ENCODE measurements around the gene SMYD3. TPM values are rescaled to one million over a fixed set of nuclear protein-coding genes. Genes with fewer than 3 reads are reported as not detected.

The SMYD3 gene
- total RNA-seq, 1 donor from 2014 or later: 31.9 TPM

DNA sequence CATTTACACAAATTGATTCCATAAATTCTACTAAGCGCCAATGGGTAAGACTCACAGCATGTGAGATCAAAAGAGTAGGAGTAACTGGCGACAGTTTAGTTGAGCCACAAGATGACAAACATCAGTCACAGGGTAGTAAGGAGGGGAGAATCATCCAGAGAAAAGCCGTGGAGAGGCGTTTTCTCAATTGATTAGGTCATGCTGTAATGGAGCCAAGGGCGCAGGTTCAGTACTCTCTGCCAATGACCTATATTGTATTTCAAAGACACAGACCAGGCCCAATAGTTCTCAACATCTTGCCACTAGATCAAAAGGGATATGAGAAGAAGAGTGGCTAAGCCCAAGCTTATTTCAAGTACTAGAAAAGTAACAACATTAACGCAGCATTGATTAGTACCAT is 467.5 kb downstream of the SMYD3 start:
- H3K27me3 Mint-ChIP-seq: no peaks in the 10 kb centered on the region
- no peaks in the 10 kb centered on the region for H3K36me3 Mint-ChIP-seq (ENCODE audit: insufficient read depth)
- H3K9me3 Mint-ChIP-seq (ENCODE audit: low read depth): no peaks in the 10 kb centered on the region
- H3K4me3 Mint-ChIP-seq (ENCODE audit: low read depth): no peak overlapping the region
- DNase-seq (ENCODE audit: low spot score, unreplicated experiment): no peak
- no peak overlapping the region for H3K27ac Mint-ChIP-seq
- TF ChIP-seq, protein P1, sequence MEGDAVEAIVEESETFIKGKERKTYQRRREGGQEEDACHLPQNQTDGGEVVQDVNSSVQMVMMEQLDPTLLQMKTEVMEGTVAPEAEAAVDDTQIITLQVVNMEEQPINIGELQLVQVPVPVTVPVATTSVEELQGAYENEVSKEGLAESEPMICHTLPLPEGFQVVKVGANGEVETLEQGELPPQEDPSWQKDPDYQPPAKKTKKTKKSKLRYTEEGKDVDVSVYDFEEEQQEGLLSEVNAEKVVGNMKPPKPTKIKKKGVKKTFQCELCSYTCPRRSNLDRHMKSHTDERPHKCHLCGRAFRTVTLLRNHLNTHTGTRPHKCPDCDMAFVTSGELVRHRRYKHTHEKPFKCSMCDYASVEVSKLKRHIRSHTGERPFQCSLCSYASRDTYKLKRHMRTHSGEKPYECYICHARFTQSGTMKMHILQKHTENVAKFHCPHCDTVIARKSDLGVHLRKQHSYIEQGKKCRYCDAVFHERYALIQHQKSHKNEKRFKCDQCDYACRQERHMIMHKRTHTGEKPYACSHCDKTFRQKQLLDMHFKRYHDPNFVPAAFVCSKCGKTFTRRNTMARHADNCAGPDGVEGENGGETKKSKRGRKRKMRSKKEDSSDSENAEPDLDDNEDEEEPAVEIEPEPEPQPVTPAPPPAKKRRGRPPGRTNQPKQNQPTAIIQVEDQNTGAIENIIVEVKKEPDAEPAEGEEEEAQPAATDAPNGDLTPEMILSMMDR (IDR thresholded peaks at IDR 0.05; ENCODE audit: unreplicated experiment): no peak
- H3K4me1 Mint-ChIP-seq (ENCODE audit: low read depth): peaks cover 13% of the 10 kb centered on the region

DNA sequence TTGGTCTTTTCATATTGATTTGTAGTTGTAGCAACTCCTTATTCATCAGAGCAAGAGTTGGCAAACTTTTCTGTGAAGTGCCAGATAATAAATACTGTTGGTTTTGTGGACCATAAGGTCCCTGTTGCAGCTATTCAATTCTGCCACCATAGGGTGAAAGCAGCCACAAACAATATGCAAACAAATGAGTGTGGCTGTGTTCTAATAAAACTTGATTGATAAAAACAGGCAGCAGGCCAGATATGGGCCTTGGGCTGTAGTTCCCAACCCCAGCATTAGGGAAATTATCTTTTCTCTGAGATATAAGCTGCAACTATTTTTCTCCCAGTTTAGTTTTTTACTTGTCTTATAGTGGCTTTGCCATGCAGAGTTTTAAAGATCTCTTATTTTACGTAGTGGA is 469.2 kb downstream of the SMYD3 start:
- Mint-ChIP-seq H3K27me3 (no peaks in the 10 kb centered on the region), H3K9me3 (ENCODE audit: low read depth) (no peaks in the 10 kb centered on the region), H3K4me1 (ENCODE audit: low read depth) (peaks cover 7% of the 10 kb centered on the region), H3K4me3 (ENCODE audit: low read depth) (no peak overlapping the region), H3K36me3 (ENCODE audit: insufficient read depth) (no peaks in the 10 kb centered on the region), H3K27ac (peak overlapping the region; percentile 65)
- TF ChIP-seq, protein P1 (IDR thresholded peaks at IDR 0.05; ENCODE audit: unreplicated experiment): no peak
- DNase-seq (ENCODE audit: low spot score, unreplicated experiment): no peak

DNA sequence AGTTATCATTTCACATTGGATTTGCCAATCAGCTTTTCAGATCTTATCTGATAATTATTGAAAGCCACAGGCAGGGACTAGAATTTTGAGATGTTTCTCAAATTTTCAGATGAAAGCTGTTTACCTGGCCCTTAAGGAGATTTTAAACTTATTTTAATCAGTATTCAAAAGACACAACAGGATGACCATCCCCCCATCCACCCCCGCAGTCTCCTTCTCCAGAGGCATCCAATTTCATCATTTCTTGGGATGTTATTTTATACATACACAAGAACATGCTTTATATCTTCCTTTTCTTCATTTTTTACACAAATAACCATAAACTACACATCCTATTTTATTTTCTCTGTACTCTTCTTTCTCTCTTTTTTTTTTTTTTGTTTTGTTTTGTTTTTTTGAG is 470.9 kb downstream of the SMYD3 start:
- Mint-ChIP-seq H3K9me3 (ENCODE audit: low read depth) (no peaks in the 10 kb centered on the region), H3K4me1 (ENCODE audit: low read depth) (peaks cover 13% of the 10 kb centered on the region), H3K27me3 (no peaks in the 10 kb centered on the region), H3K4me3 (ENCODE audit: low read depth) (no peak overlapping the region), H3K27ac (no peak overlapping the region), H3K36me3 (ENCODE audit: insufficient read depth) (no peaks in the 10 kb centered on the region)
- TF ChIP-seq, protein P1 (IDR thresholded peaks at IDR 0.05; ENCODE audit: unreplicated experiment): no peak
- no peak for DNase-seq (ENCODE audit: low spot score, unreplicated experiment)

DNA sequence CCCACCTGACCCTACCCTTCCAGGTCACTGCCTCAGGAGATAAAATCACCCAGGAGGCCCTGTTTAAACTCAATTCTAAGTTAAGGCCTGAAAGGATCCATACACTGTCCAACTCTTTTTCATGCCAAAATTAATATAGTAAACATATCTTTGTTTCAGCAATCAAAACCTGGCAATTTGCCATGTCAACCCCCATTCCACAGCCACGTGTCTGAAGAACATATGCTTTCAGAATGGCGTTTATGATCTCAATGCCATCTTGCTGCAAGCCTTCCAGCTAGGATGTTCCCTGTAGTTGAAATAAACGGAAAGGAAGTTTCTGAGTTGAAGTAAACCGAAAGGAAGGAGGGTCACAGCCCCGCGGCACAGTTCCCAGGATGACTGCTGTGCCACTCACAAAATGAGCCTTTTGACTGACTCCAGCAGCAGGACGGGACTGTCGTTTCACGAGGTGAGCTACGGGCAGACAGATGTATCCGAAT is 472.0 kb downstream of the SMYD3 start:
- H3K4me3 Mint-ChIP-seq (ENCODE audit: low read depth): no peak overlapping the region
- TF ChIP-seq, protein P1 (IDR thresholded peaks at IDR 0.05; ENCODE audit: unreplicated experiment): no peak
- H3K4me1 Mint-ChIP-seq (ENCODE audit: low read depth): peaks cover 13% of the 10 kb centered on the region
- H3K36me3 Mint-ChIP-seq (ENCODE audit: insufficient read depth): no peaks in the 10 kb centered on the region
- no peak for DNase-seq (ENCODE audit: low spot score, unreplicated experiment)
- H3K27ac Mint-ChIP-seq: no peak overlapping the region
- H3K27me3 Mint-ChIP-seq: no peaks in the 10 kb centered on the region
- no peaks in the 10 kb centered on the region for H3K9me3 Mint-ChIP-seq (ENCODE audit: low read depth)

DNA sequence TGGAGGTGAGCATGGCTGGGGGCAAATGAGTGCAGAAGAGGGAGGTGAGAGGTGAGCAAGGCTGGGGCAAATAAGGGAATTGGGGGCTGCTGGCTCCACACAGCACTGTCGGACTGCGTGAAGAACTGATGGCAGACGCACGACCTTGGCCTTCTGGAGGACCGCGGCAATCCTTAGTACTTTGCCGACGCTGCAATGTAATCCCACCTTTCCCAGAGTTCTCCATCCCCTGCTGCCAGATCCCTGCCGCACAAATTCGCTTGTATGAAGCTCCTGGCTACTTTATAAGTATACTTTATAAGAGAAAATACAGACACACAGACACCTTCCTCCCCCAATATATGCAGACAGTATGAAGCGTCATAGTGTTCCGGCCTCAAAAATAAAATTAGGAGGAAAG is 472.4 kb downstream of the SMYD3 start:
- Mint-ChIP-seq H3K4me1 (ENCODE audit: low read depth) (peaks cover 13% of the 10 kb centered on the region), H3K36me3 (ENCODE audit: insufficient read depth) (no peaks in the 10 kb centered on the region), H3K27ac (no peak overlapping the region), H3K9me3 (ENCODE audit: low read depth) (no peaks in the 10 kb centered on the region), H3K27me3 (no peaks in the 10 kb centered on the region), H3K4me3 (ENCODE audit: low read depth) (no peak overlapping the region)
- no peak for DNase-seq (ENCODE audit: low spot score, unreplicated experiment)
- TF ChIP-seq, protein P1 (IDR thresholded peaks at IDR 0.05; ENCODE audit: unreplicated experiment): no peak

All from progenitor cell of endocrine pancreas (in vitro differentiated cells).